GM12878 (cell line): Measurements from ENCODE around the gene JAGN1. TPM values are rescaled to one million over a fixed set of nuclear protein-coding genes. Genes with fewer than 3 reads are reported as not detected.

ENCODE experiments used
- CUX1 ChIP-seq: IDR thresholded peaks from 2 replicates; pipeline ENCODE4 v1.6.1; 2012; ENCODE audit warnings: improper control_type of control experiment, low read depth, low read length; ENCODE audit not compliant: insufficient replicate concordance
- EGR1 ChIP-seq, 2 experiments: IDR thresholded peaks; 1 replicate in 1 of 2; 2 replicates in 1 of 2; pipeline ENCODE4 v1.6.1; 2011 to 2012; ENCODE audit warnings: low read depth in 2 of 2, low read length in 2 of 2, borderline replicate concordance in 1 of 2, mild to moderate bottlenecking in 1 of 2, moderate library complexity in 1 of 2
- FOXK2 ChIP-seq: fragments of 450-650 bp; IDR thresholded peaks from 2 replicates; pipeline ENCODE4 v1.6.1; 2017; ENCODE audit warnings: mild to moderate bottlenecking, moderate library complexity
- HSF1 ChIP-seq: fragments of 150-350 bp; IDR thresholded peaks from 2 replicates; pipeline ENCODE4 v1.6.1; 2014; ENCODE audit warnings: mild to moderate bottlenecking, low read depth, low read length
- JUND ChIP-seq: IDR thresholded peaks from 2 replicates; pipeline ENCODE4 v1.6.1; 2012; ENCODE audit warnings: low read depth, mild to moderate bottlenecking, low read length, improper control_type of control experiment, moderate library complexity
- MAX ChIP-seq: IDR thresholded peaks from 2 replicates; pipeline ENCODE4 v1.6.1; 2012; ENCODE audit warnings: low read depth, low read length, improper control_type of control experiment
- MLLT1 ChIP-seq: fragments of 450-650 bp; IDR thresholded peaks from 2 replicates; pipeline ENCODE4 v1.6.1; 2016; ENCODE audit warnings: mild to moderate bottlenecking
- MTA2 ChIP-seq: fragments of 450-650 bp; IDR thresholded peaks from 2 replicates; pipeline ENCODE4 v1.6.1; 2016; ENCODE audit warnings: low read depth, mild to moderate bottlenecking, moderate library complexity
- MTA3 ChIP-seq: IDR thresholded peaks from 2 replicates; pipeline ENCODE4 v1.6.1; 2012; ENCODE audit warnings: low read length, inconsistent platforms, borderline replicate concordance
- NFYA ChIP-seq: IDR thresholded peaks from 2 replicates; pipeline ENCODE4 v1.6.1; 2011; ENCODE audit warnings: low read depth, mild to moderate bottlenecking, low read length, improper control_type of control experiment, borderline replicate concordance
- PBX3 ChIP-seq: IDR thresholded peaks from 2 replicates; pipeline ENCODE4 v1.6.1; 2011; ENCODE audit warnings: mild to moderate bottlenecking, low read depth, low read length, moderate library complexity; ENCODE audit not compliant: insufficient replicate concordance
- RB1 ChIP-seq: fragments of 450-650 bp; formaldehyde crosslinking; IDR thresholded peaks from 2 replicates; pipeline ENCODE4 v1.6.1; 2017; ENCODE audit warnings: mild to moderate bottlenecking, borderline replicate concordance
- RUNX3 ChIP-seq: IDR thresholded peaks from 2 replicates; pipeline ENCODE4 v1.6.1; 2012; ENCODE audit warnings: low read length, inconsistent platforms
- SIN3A ChIP-seq: IDR thresholded peaks from 2 replicates; pipeline ENCODE4 v1.6.1; 2012; ENCODE audit warnings: low read depth, low read length, improper control_type of control experiment
- SMAD5 ChIP-seq: IDR thresholded peaks from 2 replicates; pipeline ENCODE4 v1.6.1; 2016; ENCODE audit warnings: antibody characterized with exemption, low read depth
- SMARCA5 ChIP-seq: fragments of 450-650 bp; IDR thresholded peaks from 2 replicates; pipeline ENCODE4 v1.6.1; 2017; ENCODE audit warnings: mild to moderate bottlenecking
- SMC3 ChIP-seq: IDR thresholded peaks from 2 replicates; pipeline ENCODE4 v1.6.1; 2011; ENCODE audit warnings: low read length, improper control_type of control experiment, borderline replicate concordance
- SP1 ChIP-seq: IDR thresholded peaks from one replicate; pipeline ENCODE4 v1.6.1; 2011; ENCODE audit warnings: low read depth, low read length
- ZNF217 ChIP-seq: fragments of 450-650 bp; IDR thresholded peaks from 2 replicates; pipeline ENCODE4 v1.6.1; 2017; ENCODE audit warnings: antibody characterized with exemption, mild to moderate bottlenecking
- ZNF384 ChIP-seq: IDR thresholded peaks from 2 replicates; pipeline ENCODE4 v1.6.1; 2012; ENCODE audit warnings: low read depth, mild to moderate bottlenecking, low read length, improper control_type of control experiment, borderline replicate concordance
- ZNF622 ChIP-seq: fragments of 450-650 bp; IDR thresholded peaks from 2 replicates; pipeline ENCODE4 v1.6.1; 2017; ENCODE audit warnings: mild to moderate bottlenecking, inconsistent platforms
- polyA plus RNA-seq, 11 experiments: library from polyadenylated mRNA; depleted of rRNA in 4 of 11; unstranded in 6 of 11; stranded (reverse) in 5 of 11; fragments of >200 nt; fragmentation: Nextera tagmentation in 4 of 11; fragmentation: Illumina TruSeq in 1 of 11; extraction: Ambion mirVana in 4 of 11; extraction: Trizol in 1 of 11; gene quantifications; 1 replicate in 1 of 11; 2 replicates in 10 of 11; pipeline versions ENCODE4 v1.2.1 to v1.2.3, GENCODE V29; 2011 to 2016; ENCODE audit warnings: inconsistent platforms in 2 of 11, missing spikeins in 2 of 11, low read depth in 1 of 11
- total RNA-seq, 4 experiments: library from RNA; depleted of rRNA in 3 of 4; stranded (reverse); fragments of >200 nt in 3 of 4; fragmentation: Illumina TruSeq in 1 of 4; extraction: Trizol in 1 of 4; gene quantifications; 2 replicates each; pipeline versions ENCODE4 v1.2.1 to v1.2.3, GENCODE V29; 2013 to 2021

JAGN1 gene
- total and polyA plus RNA-seq, 10 of the 15 experiments (the other 5 are each of a cell fraction or from before 2014, with no cell fraction given): 23.3 to 56.0 (median 35.4) TPM

- TF ChIP-seq HSF1: no peak
- no peak for TF ChIP-seq PBX3
- TF ChIP-seq SP1: peak; percentile 27
- TF ChIP-seq MAX: no peak
- peak; percentile 18 to 99 for TF ChIP-seq EGR1 (IDR thresholded peaks at IDR 0.05; ENCODE audit: borderline replicate concordance in 1 of 2, low read depth in 2 of 2, low read length in 2 of 2)
- no peak for TF ChIP-seq MTA3
- TF ChIP-seq MLLT1: peak; percentile 61; the same call in 1 of the 2 replicates
- TF ChIP-seq CUX1: no peak
- no peak for TF ChIP-seq JUND
- peak; percentile 30; the same call in 1 of the 2 replicates for TF ChIP-seq RB1
- TF ChIP-seq RUNX3: peak; percentile 68
- peak; percentile 77; the same call in 1 of the 2 replicates for TF ChIP-seq MTA2
- peak; percentile 58; the same call in 1 of the 2 replicates for TF ChIP-seq SIN3A
- peak; percentile 88 for TF ChIP-seq ZNF217
- no peak for TF ChIP-seq NFYA
- TF ChIP-seq ZNF384: no peak
- no peak for TF ChIP-seq SMC3
- no peak for TF ChIP-seq ZNF622
- TF ChIP-seq FOXK2: no peak
- TF ChIP-seq SMAD5: peak; percentile 71
- TF ChIP-seq SMARCA5: peak; percentile 93
Measured at GRCh38 chr3:9890249-9891071, at the start of gene JAGN1 (continued).
